Right atrium auricular region (tissue), 2 donors: ENCODE data around the gene FAM98C. TPM values are rescaled to one million over a fixed set of nuclear protein-coding genes. Genes with fewer than 3 reads are reported as not detected.

ENCODE experiments used
- DNase-seq: peaks from one replicate; pipeline ENCODE4 v3.0.0-alpha.2; 2019; ENCODE audit warnings: low spot score
- H3K27ac ChIP-seq, 2 donors: fragments of 200-600 bp; sonication (generic); 1 replicate in 1 of 2; 2 replicates in 1 of 2; pipeline ENCODE4 v1.5.1; 2016 to 2019
- H3K27me3 ChIP-seq, 2 donors: fragments of 200-600 bp; sonication (generic); one replicate each; pipeline versions ENCODE4 v1.5.1 to v1.6.0; 2017 to 2019
- H3K36me3 ChIP-seq: fragments of 200-600 bp; sonication (generic); one replicate; pipeline ENCODE4 v1.5.1; 2016
- H3K4me1 ChIP-seq, 2 donors: fragments of 200-600 bp; sonication (generic); one replicate each; pipeline versions ENCODE4 v1.5.1 to v1.6.0; 2017 to 2019
- H3K4me3 ChIP-seq, 2 donors: fragments of 200-600 bp; sonication (generic); 1 replicate in 1 of 2; 2 replicates in 1 of 2; pipeline ENCODE4 v1.5.1; 2017 to 2019; ENCODE audit warnings: mild to moderate bottlenecking in 1 of 2, moderate library complexity in 1 of 2
- H3K9me3 ChIP-seq, 2 donors: fragments of 200-600 bp; sonication (generic); one replicate each; pipeline ENCODE4 v1.5.1; 2019
- CTCF ChIP-seq, 2 donors: fragments of 200-600 bp; sonication (generic); IDR thresholded peaks; one replicate each; pipeline ENCODE4 v1.5.1; 2019; ENCODE audit warnings: antibody characterized with exemption in 2 of 2
- total RNA-seq, 2 donors: library from RNA; depleted of rRNA; stranded (reverse); fragments of >200 nt; gene quantifications; one replicate each; pipeline ENCODE4 v1.1.0, GENCODE V29; 2016

The FAM98C gene
- total RNA-seq, 2 donors from 2014 or later, result 11.9 to 19.8 TPM

GRCh38 chr19:38383184-38383583 lies 19.7 kb upstream of the FAM98C start:
- H3K4me3 ChIP-seq, result no peak overlapping the region
- no peak for TF ChIP-seq CTCF (IDR thresholded peaks at IDR 0.05)
- peaks cover 72% of the 10 kb centered on the region for H3K36me3 ChIP-seq
- H3K27me3 ChIP-seq, result no peaks in the 10 kb centered on the region
- peaks cover 0 to 25% of the 10 kb centered on the region in 2 donors for H3K4me1 ChIP-seq
- H3K9me3 ChIP-seq, result no peaks in the 10 kb centered on the region
- no peak overlapping the region for H3K27ac ChIP-seq
- no peak for DNase-seq

- Histone ChIP-seq H3K4me1 (peaks cover 0 to 31% of the 10 kb centered on the region in 2 donors), H3K36me3 (peaks cover 68% of the 10 kb centered on the region), H3K4me3 (no peak overlapping the region), H3K27me3 (no peaks in the 10 kb centered on the region), H3K9me3 (no peaks in the 10 kb centered on the region), H3K27ac (no peak overlapping the region)
- no peak for DNase-seq
- TF ChIP-seq CTCF (IDR thresholded peaks at IDR 0.05), result no peak
These were observed 19.1 kb upstream of the FAM98C start for GRCh38 chr19:38383743-38384142.

- Histone ChIP-seq H3K36me3 (peaks cover 62% of the 10 kb centered on the region), H3K9me3 (no peaks in the 10 kb centered on the region), H3K4me1 (peaks cover 0 to 37% of the 10 kb centered on the region in 2 donors), H3K4me3 (no peak overlapping the region), H3K27me3 (no peaks in the 10 kb centered on the region), H3K27ac (no peak overlapping the region)
- DNase-seq, result no peak
- TF ChIP-seq CTCF (IDR thresholded peaks at IDR 0.05), result no peak
These were observed 18.5 kb upstream of the FAM98C start for GRCh38 chr19:38384209-38385027.

GRCh38 chr19:38385057-38385803 lies 17.7 kb upstream of the FAM98C start:
- DNase-seq, result no peak
- peaks cover 0 to 46% of the 10 kb centered on the region in 2 donors for H3K4me1 ChIP-seq
- H3K4me3 ChIP-seq, result no peak overlapping the region
- H3K36me3 ChIP-seq, result peaks cover 53% of the 10 kb centered on the region
- no peaks in the 10 kb centered on the region for H3K9me3 ChIP-seq
- TF ChIP-seq CTCF (IDR thresholded peaks at IDR 0.05), result no peak
- H3K27me3 ChIP-seq, result no peaks in the 10 kb centered on the region
- H3K27ac ChIP-seq, result no peak overlapping the region

- no peak overlapping the region for H3K27ac ChIP-seq
- peaks cover 47% of the 10 kb centered on the region for H3K36me3 ChIP-seq
- no peak for DNase-seq
- H3K27me3 ChIP-seq, result no peaks in the 10 kb centered on the region
- TF ChIP-seq CTCF (IDR thresholded peaks at IDR 0.05), result no peak
- H3K9me3 ChIP-seq, result no peaks in the 10 kb centered on the region
- H3K4me3 ChIP-seq, result no peak overlapping the region
- H3K4me1 ChIP-seq, result peaks cover 0 to 46% of the 10 kb centered on the region in 2 donors
These were observed 17.1 kb upstream of the FAM98C start for GRCh38 chr19:38385804-38386257.
